Measurements from ENCODE around the gene MSX1. TPM values are rescaled to one million over a fixed set of nuclear protein-coding genes. Genes with fewer than 3 reads are reported as not detected.

The MSX1 gene
- total RNA-seq, 1 donor from 2014 or later, result 31.4 TPM

DNA sequence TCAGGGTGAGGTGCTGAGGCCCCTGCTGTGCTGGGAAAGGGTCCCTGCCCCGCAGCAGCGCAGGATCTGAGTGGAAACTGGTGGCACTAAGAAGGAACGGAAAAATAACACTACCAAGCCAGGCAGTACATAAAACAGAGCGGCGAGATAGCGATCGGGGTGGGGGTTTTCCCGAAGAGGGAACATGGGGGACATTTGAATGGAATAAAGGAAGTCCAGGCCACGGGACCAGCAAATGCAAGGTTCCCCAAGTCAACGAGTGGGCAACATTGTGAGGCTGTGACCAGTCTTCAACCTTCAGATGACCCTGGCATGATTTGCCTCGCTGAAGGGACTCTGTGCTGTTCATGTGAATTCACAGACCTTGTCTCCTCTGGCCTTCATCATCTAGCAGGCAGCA is 13.7 kb downstream of the MSX1 start:
- H3K27ac ChIP-seq, result no peak overlapping the region
- no peaks in the 10 kb centered on the region for H3K9me3 ChIP-seq
- DNase-seq (ENCODE audit: extremely low spot score in 2 of 2), result no peak
- peaks cover 3% of the 10 kb centered on the region for H3K27me3 ChIP-seq
- TF ChIP-seq POLR2AphosphoS5 (IDR thresholded peaks at IDR 0.05; ENCODE audit: insufficient read depth in 1 of 2, low read depth in 1 of 2) (no peak), POLR2A (IDR thresholded peaks at IDR 0.05) (no peak)
- TF ChIP-seq, protein P1, sequence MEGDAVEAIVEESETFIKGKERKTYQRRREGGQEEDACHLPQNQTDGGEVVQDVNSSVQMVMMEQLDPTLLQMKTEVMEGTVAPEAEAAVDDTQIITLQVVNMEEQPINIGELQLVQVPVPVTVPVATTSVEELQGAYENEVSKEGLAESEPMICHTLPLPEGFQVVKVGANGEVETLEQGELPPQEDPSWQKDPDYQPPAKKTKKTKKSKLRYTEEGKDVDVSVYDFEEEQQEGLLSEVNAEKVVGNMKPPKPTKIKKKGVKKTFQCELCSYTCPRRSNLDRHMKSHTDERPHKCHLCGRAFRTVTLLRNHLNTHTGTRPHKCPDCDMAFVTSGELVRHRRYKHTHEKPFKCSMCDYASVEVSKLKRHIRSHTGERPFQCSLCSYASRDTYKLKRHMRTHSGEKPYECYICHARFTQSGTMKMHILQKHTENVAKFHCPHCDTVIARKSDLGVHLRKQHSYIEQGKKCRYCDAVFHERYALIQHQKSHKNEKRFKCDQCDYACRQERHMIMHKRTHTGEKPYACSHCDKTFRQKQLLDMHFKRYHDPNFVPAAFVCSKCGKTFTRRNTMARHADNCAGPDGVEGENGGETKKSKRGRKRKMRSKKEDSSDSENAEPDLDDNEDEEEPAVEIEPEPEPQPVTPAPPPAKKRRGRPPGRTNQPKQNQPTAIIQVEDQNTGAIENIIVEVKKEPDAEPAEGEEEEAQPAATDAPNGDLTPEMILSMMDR (IDR thresholded peaks at IDR 0.05), result no peak
- no peaks in the 10 kb centered on the region for H3K36me3 ChIP-seq
- intact Hi-C loops (cut with DNase I), result no loop called here
- no peak overlapping the region for H3K4me3 ChIP-seq
- H3K4me1 ChIP-seq, result peaks cover 9% of the 10 kb centered on the region

DNA sequence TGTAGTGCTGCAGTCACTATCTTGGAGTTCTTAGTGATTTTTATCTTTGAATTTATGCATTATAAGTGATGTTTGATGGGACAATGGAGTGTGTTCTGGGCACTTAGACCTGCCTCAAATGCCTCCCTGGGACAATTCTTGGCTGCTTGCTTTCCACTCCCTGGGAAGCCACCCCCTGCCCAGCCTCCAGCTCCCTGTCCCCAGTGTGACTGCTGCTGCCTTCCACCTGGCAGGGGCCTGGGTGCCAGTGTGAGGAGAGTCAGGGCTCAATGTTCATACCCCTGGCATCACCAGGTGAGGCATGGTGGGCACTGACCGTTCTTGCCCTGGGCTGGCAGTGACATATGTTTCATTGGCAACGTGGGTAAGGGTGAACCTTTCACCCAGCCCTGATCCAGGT is 14.8 kb downstream of the MSX1 start:
- Histone ChIP-seq H3K27me3 (no peaks in the 10 kb centered on the region), H3K4me3 (no peak overlapping the region), H3K9me3 (no peaks in the 10 kb centered on the region), H3K27ac (no peak overlapping the region), H3K4me1 (peaks cover 9% of the 10 kb centered on the region), H3K36me3 (no peaks in the 10 kb centered on the region)
- TF ChIP-seq, protein P1 (IDR thresholded peaks at IDR 0.05), result no peak
- TF ChIP-seq POLR2AphosphoS5 (IDR thresholded peaks at IDR 0.05; ENCODE audit: insufficient read depth in 1 of 2, low read depth in 1 of 2) (no peak), POLR2A (IDR thresholded peaks at IDR 0.05) (no peak)
- intact Hi-C loops (cut with DNase I), result no loop called here
- DNase-seq (ENCODE audit: extremely low spot score in 2 of 2), result no peak

DNA sequence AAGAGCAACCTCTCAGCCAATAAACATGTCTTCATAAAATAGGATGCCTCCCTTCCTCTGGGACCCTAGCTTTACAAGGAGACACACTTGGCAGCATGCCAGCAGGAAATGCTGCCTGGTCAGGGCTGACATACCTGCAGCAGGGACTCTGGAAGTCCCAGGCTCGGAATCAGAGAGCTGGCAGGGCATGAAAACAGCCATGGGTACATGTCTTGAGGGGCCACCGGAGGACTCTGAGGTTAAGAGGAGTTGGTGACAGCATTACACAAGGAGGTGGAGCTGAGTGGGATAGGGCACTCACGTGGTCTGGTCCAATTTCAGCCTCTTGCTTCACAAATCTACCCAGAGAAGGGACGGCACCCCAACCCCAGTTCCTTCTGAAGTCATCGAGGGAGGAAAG is 15.7 kb downstream of the MSX1 start:
- Histone ChIP-seq H3K9me3 (no peaks in the 10 kb centered on the region), H3K4me3 (no peak overlapping the region), H3K27ac (no peak overlapping the region), H3K27me3 (no peaks in the 10 kb centered on the region), H3K36me3 (no peaks in the 10 kb centered on the region), H3K4me1 (peaks cover 9% of the 10 kb centered on the region)
- no peak for DNase-seq (ENCODE audit: extremely low spot score in 2 of 2)
- TF ChIP-seq, protein P1 (IDR thresholded peaks at IDR 0.05), result no peak
- peak in 1 of 2 donors; percentile 13 for TF ChIP-seq POLR2AphosphoS5 (IDR thresholded peaks at IDR 0.05; ENCODE audit: insufficient read depth in 1 of 2, low read depth in 1 of 2)
- intact Hi-C loops (cut with DNase I), result no loop called here

DNA sequence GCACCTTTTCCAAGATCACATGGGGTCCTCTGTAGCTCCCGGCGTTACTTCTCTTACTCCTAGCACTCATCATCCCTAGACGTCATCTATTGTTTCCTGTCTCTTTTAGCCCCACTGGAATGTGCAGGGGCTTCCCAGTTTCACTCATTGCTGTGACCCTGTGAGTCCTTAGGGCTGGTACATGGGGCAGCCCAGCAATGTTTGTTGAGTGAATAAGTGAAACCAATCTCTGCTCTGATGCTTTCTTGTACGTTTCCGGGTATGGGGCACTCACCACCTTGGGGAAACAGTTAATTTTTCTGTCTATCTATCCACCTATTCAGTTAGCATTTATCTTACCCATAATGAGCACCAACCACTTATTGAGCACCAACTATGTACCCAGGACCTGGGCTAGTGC is 16.1 kb downstream of the MSX1 start:
- Histone ChIP-seq H3K36me3 (no peaks in the 10 kb centered on the region), H3K4me3 (no peak overlapping the region), H3K9me3 (no peaks in the 10 kb centered on the region), H3K27ac (no peak overlapping the region), H3K27me3 (no peaks in the 10 kb centered on the region), H3K4me1 (peaks cover 9% of the 10 kb centered on the region)
- TF ChIP-seq, protein P1 (IDR thresholded peaks at IDR 0.05), result no peak
- TF ChIP-seq POLR2A (IDR thresholded peaks at IDR 0.05) (no peak), POLR2AphosphoS5 (IDR thresholded peaks at IDR 0.05; ENCODE audit: insufficient read depth in 1 of 2, low read depth in 1 of 2) (no peak)
- DNase-seq (ENCODE audit: extremely low spot score in 2 of 2), result no peak
- intact Hi-C loops (cut with DNase I), result no loop called here

- DNase-seq (ENCODE audit: extremely low spot score in 2 of 2), result no peak
- no peak overlapping the region for H3K4me3 ChIP-seq
- H3K27me3 ChIP-seq, result no peaks in the 10 kb centered on the region
- peaks cover 3% of the 10 kb centered on the region for H3K4me1 ChIP-seq
- no peaks in the 10 kb centered on the region for H3K9me3 ChIP-seq
- TF ChIP-seq, protein P1 (IDR thresholded peaks at IDR 0.05), result no peak
- TF ChIP-seq POLR2AphosphoS5 (IDR thresholded peaks at IDR 0.05; ENCODE audit: insufficient read depth in 1 of 2, low read depth in 1 of 2) (no peak), POLR2A (IDR thresholded peaks at IDR 0.05) (no peak)
- no peak overlapping the region for H3K27ac ChIP-seq
- H3K36me3 ChIP-seq, result no peaks in the 10 kb centered on the region
- intact Hi-C loops (cut with DNase I), result no loop called here
These were observed 17.6 kb downstream of the MSX1 start for GRCh38 chr4:4876945-4877661.
